GM21737 (cell line): ENCODE results near the gene TMX2.
"Not testable (repeated sequence)": the region's sequence is repeated elsewhere in the genome, so short reads cannot be mapped to it uniquely, and the experiment has no call there.

Experiments used
- ATAC-seq: cut with Tn5 transposase; IDR thresholded peaks from one replicate; pipeline ENCODE4 v1.9.1; 2021; ENCODE audit warnings: mild to moderate bottlenecking, moderate library complexity; ENCODE audit not compliant: unreplicated experiment

Gene TMX2

DNA sequence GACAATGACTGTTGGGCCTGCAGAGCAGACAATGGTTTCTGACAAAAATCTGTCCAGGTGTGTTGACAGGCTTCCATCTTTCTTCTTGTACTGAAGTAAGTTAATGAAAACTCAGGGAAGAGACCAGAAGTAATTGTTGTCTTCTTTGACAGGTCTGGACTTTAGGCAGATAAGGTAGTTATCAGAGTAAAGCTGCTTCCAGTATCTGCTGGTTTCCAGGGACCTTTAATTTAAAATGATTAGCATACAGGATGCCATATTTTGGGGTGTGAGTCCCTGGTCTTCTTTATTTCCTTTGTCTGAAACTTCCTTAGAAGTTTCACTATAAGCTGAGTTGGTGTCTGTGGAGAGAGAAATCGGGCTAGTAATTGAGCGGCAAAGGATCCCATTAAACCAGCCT lies 1.4 kb downstream of the TMX2 start:
- no peak for ATAC-seq

DNA sequence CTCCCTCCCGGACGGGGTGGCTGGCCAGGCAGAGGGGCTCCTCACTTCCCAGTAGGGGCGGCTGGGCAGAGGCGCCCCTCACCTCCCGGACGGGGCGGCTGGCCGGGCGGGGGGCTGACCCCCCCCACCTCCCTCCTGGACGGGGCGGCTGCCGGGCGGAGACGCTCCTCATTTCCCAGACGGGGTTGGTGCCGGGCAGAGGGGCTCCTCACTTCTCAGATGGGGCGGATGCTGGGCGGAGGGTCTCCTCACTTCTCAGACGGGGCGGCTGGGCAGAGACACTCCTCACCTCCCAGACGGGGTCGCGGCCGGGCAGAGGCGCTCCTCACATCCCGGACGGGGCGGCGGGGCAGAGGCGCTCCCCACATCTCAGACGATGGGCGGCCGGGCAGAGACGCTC lies 4.3 kb downstream of the TMX2 start:
- ATAC-seq: not testable (repeated sequence)

DNA sequence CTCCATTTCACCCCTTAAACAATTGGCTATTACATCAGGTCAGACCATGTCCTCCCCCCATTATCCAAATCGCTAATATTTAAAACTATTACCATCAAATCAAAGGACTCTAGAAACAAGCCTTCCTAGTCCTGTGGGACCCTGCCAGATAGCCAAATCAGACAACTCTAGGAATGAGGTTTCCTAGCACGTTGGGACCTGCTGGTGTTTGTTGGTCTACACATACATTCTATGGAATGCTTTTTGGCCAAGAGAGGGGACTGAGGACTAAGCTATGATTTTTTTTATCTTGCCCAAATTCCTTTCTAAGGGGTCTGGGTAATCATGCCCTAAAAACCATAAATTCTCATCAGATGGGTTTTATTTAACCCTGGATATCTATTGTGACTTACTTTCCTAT lies 14.8 kb downstream of the TMX2 start:
- ATAC-seq: no peak

DNA sequence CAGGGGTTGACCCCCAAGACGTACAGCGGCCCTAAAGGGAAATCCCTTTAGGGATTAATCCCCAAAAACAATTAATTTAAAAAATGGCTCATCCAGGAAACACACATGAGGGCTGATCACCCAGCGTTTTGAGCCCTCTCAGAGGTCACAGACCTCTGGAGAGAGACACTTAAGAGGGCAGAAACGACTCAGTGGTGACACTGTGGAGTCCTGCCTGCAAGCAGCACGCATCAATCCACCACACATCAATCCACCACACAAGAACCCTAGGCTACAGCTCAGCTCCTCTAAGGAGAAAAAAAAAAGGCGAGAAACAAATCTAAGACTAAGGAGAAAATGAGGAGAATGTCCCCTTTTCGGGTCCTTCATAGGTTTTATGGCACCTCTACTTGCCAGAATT lies 16.4 kb downstream of the TMX2 start:
- no peak for ATAC-seq

DNA sequence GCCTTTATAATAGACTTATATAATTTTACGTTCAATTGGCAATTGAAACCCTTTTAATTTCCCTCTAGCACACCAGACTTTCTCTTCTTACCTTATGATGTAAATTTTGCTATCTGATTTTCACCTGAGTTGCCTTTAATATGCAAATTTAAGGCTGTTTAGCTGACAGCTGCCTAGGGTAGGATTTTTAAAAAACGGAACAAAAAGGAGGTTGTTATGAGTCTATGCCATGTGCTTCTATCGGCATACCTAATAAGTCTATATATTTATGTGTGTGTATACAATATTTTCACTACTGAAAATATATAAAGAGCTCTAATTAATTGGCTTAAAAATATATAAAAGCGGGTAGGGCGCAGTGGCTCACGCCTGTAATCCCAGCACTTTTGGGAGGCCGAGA lies 17.1 kb downstream of the TMX2 start:
- ATAC-seq: no peak

DNA sequence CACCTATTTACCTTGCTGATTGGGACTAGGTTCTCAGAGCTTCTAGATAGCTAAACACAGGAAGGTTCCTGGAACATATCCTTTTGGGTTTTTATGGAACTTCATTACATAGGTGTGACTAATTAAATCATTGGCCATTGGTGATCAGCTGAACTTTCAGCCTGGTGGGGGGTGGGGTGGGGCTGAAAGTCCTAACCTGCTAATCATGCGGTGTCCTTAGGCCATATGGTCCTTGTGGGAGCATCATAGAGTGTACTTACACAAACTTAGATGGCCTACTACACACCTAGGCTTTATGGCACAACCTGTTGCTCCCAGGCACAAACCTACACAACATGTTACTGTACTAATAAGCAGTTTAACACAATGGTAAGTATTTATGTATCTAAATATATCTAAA lies 20.3 kb downstream of the TMX2 start:
- no peak for ATAC-seq

DNA sequence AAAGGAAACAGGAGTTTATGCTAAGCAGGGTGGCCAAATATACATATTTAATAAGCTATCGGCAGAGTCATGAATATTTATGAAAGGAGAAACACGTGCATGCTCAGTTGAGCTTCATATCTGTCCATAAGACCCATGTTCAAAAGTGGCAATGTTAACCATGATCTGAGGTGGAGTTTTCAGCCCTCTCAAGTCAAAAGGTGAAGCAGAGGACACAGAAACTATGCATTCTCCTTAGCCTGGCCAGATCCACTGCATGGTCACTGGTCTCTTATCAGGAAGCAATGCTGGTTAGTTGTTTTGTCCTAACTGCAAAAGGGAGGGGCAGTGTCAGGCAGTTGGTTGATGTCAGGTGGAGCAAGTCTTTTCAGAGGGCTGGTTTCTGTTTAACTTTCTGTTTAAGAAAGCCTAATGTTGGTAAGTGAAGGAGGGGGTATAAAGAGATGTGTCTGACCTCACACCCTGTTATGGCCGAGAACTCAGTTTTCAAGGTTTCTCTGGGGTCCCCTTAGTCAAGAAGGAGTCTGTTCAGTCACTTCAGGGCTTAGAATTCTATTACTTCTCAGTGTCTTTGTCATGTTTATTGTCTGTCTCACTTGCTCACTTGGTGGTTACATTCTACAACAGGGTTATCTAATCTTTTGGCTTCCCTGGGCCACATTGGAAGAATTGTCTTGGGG lies 23.4 kb downstream of the TMX2 start:
- ATAC-seq: no peak

DNA sequence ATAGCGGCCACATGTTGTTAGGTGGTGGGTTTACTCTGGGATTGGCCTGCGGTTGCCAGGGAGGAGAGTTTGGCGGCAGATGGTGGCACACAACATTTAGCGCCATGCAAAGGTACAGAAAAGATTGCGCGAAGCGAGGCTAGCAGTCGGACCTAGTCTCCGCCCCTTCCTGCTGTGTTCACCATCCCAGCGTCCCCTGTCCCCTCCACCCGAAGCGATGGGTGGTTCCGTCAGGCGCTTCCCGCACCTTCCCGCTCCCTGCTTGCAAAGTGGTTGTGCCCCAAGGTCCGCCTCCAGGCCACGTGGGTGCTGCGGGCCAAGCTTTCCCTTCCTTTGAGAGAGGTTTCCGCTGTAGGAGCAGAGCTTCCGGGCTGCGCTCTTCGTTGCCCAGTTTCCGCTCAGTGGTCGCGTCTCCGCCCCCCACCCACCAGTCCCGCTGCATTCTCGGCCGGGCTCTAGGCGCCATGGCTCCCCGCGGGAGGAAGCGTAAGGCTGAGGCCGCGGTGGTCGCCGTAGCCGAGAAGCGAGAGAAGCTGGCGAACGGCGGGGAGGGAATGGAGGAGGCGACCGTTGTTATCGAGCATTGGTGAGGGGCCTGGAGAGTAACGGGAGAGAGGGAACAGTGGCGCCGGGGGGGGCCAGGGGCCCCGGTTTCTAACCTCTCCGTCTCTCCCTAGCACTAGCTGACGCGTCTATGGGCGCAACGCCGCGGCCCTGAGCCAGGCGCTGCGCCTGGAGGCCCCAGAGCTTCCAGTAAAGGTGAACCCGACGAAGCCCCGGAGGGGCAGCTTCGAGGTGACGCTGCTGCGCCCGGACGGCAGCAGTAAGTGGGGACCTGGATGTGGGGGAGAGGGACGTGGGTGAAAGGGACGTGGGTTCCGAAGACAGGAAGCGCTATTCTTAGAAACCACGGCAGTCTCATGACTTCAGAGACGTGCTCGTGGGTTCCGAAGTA lies 29.0 kb downstream of the TMX2 start, which contains the start of gene SELENOH:
Gene SELENOH (plus strand): TSS at position 360 of the 955 bp plus-strand sequence. CDS start 105 bp downstream, at position 465.
- ATAC-seq: peak; percentile 91

DNA sequence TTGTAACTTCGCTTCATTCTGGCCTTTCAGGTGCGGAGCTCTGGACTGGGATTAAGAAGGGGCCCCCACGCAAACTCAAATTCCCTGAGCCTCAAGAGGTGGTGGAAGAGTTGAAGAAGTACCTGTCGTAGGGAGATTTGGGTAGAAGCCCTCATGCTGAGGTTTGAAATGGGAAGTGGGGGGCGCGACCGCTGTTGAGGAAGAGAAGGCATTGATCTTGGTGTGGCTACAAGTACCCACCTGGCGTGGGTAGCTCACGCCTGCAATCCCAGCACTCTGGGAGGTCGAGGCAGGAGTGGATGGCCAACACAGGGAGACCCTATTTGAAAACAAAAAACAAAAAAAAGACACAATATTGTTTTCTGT lies 29.7 kb downstream of the TMX2 start:
- no peak for ATAC-seq

DNA sequence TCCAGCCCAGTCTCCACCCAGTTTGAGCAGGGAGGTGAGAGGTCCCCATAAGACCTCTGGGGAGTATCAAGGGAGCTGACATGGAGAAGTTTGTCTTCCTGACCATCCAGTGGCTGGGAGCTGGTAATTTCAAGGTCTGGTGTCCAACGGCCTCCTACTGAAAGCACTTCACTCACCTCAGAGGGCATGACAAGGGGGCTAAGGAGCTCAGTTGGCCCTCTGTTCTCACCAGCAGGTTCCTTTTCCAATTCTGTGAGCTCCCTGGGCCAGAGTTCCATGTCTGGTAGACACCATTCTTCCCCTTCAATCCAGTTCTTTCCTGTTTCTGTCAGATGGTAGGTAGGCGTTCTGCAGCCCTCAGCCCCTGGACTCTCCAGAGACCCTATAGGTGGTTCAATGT lies 32.0 kb downstream of the TMX2 start:
- ATAC-seq: no peak

DNA sequence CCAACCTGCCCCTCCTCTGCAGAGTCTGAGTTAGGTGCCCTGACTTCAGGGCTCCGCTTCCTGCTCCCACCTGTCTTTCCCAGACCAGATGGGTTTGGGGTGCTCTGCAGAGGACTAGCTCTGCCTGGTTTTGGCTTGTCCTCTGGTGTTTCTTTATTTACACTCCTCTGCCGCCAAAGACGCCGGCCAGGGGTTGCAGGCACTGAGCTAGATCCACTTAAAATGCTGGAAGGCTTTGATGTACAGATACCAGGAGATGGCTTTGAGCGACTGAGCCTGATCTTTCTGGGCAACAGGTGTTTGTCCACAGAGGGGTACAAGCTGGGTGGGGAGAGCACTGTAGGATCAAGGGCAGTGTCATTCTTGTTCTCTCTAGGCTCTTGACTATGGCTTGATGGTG lies 32.8 kb downstream of the TMX2 start:
- no peak for ATAC-seq

DNA sequence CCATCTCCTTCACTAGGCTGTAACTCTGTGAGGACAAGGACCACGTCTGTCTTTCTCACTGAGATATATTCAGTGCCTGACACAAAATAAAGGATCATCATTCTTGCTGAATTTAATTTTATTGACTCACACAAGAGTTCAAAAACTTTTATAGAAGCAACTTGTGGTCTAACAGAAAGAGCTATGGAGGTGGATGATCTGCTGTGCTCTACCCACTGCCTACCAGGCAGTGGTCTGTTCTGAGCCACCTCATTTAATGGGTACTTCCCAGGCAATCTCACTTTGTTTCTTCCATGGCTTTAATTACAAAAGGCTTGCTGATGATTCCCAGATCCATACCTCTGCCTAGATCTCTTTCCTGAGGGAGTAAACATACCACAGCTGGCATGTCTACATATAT lies 34.5 kb downstream of the TMX2 start:
- no peak for ATAC-seq

DNA sequence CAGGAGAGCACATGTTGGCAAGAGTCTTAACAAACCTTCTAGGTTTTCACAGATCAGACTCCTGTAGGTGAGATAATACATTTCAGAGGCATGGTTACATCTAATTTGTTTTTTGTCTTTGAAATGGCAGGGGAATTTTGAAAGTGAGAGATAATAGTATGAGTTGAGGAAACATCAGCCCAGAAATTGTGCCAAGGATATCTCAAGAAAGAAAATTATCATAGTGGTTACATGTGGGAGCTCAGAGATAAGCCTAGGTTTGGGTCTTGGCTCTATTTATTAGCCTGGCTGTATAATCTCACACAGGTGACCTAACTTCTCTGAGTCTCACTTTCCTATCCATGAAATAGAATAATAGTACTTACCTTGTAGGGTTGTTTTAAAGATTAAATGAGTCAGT lies 38.8 kb downstream of the TMX2 start:
- ATAC-seq: no peak

DNA sequence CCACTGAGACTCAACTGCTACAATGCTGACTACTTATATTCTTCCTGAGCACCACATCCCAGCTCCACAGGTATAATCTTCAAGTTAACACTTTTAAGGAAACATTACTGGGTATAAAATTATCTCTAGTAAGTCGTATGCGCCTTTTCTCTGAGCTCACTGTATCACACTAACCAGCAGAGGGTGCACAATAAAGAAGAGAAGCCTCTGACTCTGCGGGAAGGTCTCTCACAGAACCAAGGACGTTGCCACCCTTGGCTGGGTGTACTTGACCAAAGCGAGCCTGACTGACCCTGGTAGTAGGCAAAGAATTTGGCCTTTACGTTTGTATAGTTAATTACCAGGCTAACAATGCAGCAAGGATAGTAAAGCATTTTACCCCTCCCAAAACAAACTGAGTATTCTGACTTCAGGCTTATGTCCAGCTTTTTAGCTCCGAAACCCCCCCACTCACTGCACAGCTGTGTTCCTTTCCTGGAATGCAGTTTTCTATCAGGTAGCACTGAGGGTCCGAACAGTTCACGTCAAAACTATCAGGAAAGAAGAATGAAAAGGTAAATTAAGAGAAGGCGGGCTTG lies 39.4 kb downstream of the TMX2 start, which contains the start of gene BTBD18:
Gene BTBD18 (minus strand): TSS at position 144 of the 578 bp plus-strand sequence. CDS start 631 bp downstream, outside the sequence.
- no peak for ATAC-seq

DNA sequence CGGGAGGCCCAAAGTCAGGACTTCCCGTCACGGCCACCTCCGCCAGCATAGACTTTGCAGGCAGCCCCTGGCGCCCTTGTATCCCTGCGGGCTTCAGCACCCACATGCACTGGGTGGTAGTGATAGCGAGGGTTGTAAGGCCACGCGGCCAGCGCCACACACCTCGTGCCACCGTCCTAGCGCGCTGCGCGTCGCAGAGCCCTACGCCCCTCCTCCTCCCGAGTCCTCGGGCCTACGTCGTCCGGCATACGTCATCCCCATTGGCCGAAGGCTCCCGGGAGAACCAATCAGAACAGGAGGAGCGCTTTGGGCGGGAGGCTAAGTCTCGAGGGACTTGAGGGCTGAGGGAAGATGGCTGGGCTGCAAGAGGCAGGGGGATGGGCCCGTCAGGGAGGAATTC lies 40.6 kb downstream of the TMX2 start:
- ATAC-seq: no peak

DNA sequence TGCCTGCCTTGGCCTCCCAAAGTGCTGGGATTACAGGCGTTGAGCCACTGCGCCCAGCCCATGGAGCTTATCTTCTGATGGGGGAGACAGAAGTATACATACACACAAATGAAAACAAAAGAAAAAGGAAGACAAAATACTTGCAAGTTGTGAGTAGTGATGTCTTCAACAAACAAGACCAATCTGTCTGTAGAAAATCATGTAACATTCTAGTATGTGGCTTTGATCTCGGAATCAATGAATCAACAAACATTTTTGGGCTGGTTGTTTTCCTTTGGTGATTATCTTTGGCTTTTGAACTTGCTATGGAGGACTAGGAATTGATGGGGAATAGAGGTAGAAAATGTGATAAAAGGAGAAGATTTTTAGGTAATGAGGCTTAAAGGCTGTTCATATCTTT lies 45.8 kb downstream of the TMX2 start:
- ATAC-seq: no peak

DNA sequence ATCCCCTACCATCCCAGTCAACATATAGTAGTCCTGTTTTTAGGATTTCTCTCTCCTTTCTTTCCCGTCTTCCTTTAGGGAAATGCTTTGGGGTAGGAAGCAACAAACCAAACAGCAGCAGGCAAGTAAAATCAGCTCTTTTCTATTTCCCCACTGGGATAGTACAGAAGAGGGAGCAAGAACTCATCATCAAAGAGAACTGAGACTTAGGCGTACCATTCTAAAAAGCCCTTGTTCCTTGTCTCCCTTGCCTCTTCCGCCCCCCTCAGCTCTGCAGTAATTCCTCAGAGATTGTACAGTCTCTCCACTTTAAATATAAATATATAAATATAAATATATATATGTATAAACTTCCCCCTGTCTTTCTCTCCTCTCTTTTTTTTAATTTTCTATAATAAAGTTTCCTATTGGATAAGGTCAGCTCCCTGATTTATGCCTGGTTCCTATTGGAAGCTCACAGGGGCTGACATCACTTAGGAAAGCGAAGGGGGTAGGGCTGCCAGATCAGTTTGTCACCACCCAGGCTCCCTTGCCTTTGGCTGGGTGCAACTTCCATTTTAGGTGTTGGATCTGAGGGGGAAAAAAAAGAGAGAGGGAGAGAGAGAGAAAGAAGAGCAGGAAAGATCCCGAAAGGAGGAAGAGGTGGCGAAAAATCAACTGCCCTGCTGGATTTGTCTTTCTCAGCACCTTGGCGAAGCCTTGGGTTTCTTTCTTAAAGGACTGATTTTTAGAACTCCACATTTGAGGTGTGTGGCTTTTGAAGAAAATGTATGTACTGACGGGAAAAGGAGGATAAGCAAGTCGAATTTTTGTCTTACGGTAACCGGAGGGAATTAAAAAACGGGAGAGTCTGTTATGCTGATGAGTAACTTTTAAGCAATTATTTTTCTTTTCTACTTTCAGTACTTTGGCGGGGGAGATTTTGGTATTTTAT lies 49.2 kb downstream of the TMX2 start, which contains the start of gene CTNND1:
Gene CTNND1 (plus strand): TSS at position 502 of the 934 bp plus-strand sequence. CDS start 29,677 bp downstream, outside the sequence.
- ATAC-seq: peak; percentile 97

DNA sequence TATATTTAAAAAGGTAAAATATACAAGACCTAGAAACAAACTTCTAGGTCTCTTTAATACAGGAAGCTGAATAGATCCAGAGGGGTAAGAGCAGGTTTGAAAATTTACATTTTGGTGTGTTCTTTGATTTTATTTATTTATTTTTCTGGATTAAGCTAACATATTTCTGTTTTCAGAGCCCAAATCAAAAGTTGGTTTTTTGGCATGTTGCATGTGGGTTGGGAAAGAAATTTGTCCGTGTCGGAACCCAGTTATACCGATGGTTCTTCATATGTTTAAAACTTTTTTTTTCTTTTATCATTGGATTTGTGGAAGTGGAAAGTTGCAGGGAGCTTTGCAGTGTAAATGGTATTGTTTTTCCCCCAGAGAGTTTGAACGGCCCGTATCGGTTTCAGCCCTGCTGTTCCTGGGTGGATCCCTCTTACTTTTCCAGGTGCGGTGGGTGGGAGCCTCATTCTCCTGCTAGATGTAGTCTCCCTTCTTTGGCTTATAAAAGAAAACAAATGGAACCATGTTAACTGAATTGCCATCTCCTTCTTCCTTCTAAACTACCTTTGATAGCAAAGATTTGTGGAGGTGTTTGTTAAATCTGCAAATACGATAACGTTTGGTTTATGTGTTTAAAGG lies 50.0 kb downstream of the TMX2 start:
- ATAC-seq: no peak

DNA sequence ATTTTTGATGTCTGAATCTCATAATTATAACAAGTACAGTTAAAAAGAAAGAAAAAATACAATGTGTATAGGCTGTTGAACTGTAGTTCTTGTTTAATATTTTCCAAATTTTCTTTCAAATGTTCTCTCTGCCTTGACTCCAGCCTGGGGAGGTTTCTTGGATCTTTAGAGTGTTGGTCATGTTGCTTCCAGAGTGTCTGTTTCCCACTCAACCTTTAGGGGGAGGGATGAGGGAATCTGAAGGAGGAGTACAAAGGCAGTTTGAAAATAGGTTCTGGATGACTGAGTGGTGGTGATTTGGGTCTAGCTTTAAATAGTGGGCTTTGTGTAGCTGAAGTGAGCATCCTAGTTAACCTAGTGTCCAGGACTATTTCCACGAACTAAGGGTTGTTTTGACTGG lies 51.2 kb downstream of the TMX2 start:
- ATAC-seq: no peak

DNA sequence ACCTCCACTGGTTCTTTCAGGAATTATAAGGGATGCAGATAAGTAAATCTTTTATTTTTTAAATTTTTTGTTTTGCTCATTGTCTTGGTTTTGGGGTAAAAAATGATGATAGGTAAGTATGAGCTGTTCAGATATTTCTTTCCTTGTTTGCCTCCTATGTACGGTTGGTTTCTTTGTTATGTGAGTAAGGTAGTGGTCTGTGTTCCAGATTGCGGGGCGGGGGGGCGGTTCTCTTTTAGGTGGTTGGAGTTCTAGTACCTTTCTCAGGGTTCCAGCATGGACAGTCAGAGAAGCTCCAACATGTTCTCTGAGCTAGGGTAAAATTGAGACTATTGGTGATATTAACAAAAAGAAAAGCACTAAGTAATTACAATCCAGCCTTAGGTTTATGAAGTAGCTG lies 51.6 kb downstream of the TMX2 start:
- no peak for ATAC-seq
